HepG2 (cell line): ENCODE data around the gene PCNP. TPM values are rescaled to one million over a fixed set of nuclear protein-coding genes. Genes with fewer than 3 reads are reported as not detected.

Experiments used
- ATAC-seq: fragments of 200-7000 bp; cut with Tn5 transposase; 3 replicates; pipeline ENCODE4 v1.9.1; 2020; ENCODE audit warnings: mild to moderate bottlenecking, moderate library complexity
- BruUV-seq: library from RNA; stranded (reverse); fragments of 400-500 nt; replicated peaks from 2 replicates; lab custom pipeline; 2021; lab: Mats Ljungman, UMichigan
- CTCF ChIA-PET: fragments of 300-600 bp; formaldehyde crosslinking; extraction: SDS; loops from one replicate; lab custom pipeline; 2021; ENCODE audit warnings: low total read pairs, inconsistent platforms, low intra/inter-chr PET ratio; lab: Yijun Ruan, JAX
- POLR2A ChIA-PET: fragments of 350-600 bp; sonication (Branson Sonifier 250); formaldehyde crosslinking; loops from one replicate; lab custom pipeline; 2020; ENCODE audit warnings: antibody characterized with exemption, inconsistent platforms; lab: Yijun Ruan, JAX
- DNase-seq: peaks from one replicate; pipeline ENCODE4 v3.0.0-alpha.2; 2015; ENCODE audit warnings: low spot score
- FAIRE-seq: peaks from 3 replicates; lab custom pipeline; 2011; peaks lifted over from hg19 to GRCh38; lab: Jason Lieb, UNC
- H2AFZ ChIP-seq: one replicate; pipeline ENCODE4 v1.6.1; 2011; ENCODE audit warnings: low read length, inconsistent platforms
- H3K27ac ChIP-seq: fragments of 300-600 bp; 3 replicates; pipeline ENCODE4 v1.8.0; 2011; ENCODE audit warnings: mixed run types, mild to moderate bottlenecking, mixed read lengths, low read length, inconsistent platforms; ENCODE audit not compliant: insufficient read depth; ENCODE audit errors: extremely low read length
- H3K27me3 ChIP-seq, 2 experiments: fragments of 200-600 bp in 1 of 2; 2 replicates in 1 of 2; 3 replicates in 1 of 2; pipeline versions ENCODE4 v1.6.0 to v1.8.0; 2011; ENCODE audit warnings: low read length in 2 of 2, mild to moderate bottlenecking in 2 of 2, moderate library complexity in 2 of 2, inconsistent platforms in 1 of 2; ENCODE audit not compliant: insufficient read depth in 2 of 2, control insufficient read depth in 1 of 2
- H3K36me3 ChIP-seq, 2 experiments: fragments of 200-600 bp in 1 of 2; replicated peaks in 1 of 2; 2 replicates in 1 of 2; 3 replicates in 1 of 2; pipeline versions ENCODE4 v1.5.1 to v1.8.0; 2011; ENCODE audit warnings: low read length in 2 of 2, inconsistent platforms in 1 of 2; ENCODE audit not compliant: insufficient read depth in 2 of 2, control insufficient read depth in 1 of 2
- H3K4me1 ChIP-seq: 2 replicates; pipeline ENCODE4 v1.5.1; 2012; ENCODE audit warnings: low read length, inconsistent platforms; ENCODE audit not compliant: insufficient read depth
- H3K4me2 ChIP-seq: 2 replicates; pipeline ENCODE4 v1.6.0; 2011; ENCODE audit warnings: low read depth, low read length, inconsistent platforms
- H3K4me3 ChIP-seq, 3 experiments: fragments of 200-600 bp in 1 of 3; sonication (generic), shearing (Covaris generic) in 1 of 3; replicated peaks in 1 of 3; 2 replicates each; pipeline ENCODE4 v1.5.1; 2011 to 2016; ENCODE audit warnings: low read length in 3 of 3, inconsistent platforms in 2 of 3, low read depth in 2 of 3, mild to moderate bottlenecking in 2 of 3, control low read depth in 1 of 3, mixed read lengths in 1 of 3; ENCODE audit not compliant: insufficient read depth in 1 of 3
- H3K79me2 ChIP-seq: one replicate; pipeline ENCODE4 v1.6.1; 2011; ENCODE audit warnings: low read length, inconsistent platforms; ENCODE audit not compliant: insufficient read depth
- H3K9ac ChIP-seq: 2 replicates; pipeline ENCODE4 v1.6.0; 2011; ENCODE audit warnings: mild to moderate bottlenecking, low read depth, low read length, inconsistent platforms; ENCODE audit not compliant: insufficient read depth
- H3K9me3 ChIP-seq: 2 replicates; pipeline ENCODE4 v1.5.1; 2012; ENCODE audit warnings: mild to moderate bottlenecking, low read length
- H4K20me1 ChIP-seq: 2 replicates; pipeline ENCODE4 v1.6.0; 2011; ENCODE audit warnings: inconsistent platforms, mild to moderate bottlenecking, low read length, moderate library complexity; ENCODE audit not compliant: insufficient read depth
- KAT8 ChIP-seq: IDR thresholded peaks from 2 replicates; pipeline ENCODE4 v1.6.1; 2016; ENCODE audit warnings: missing genetic modification reagents, missing compliant biosample characterization
- KLF15 ChIP-seq: sonication (generic); formaldehyde crosslinking; IDR thresholded peaks from 2 replicates; pipeline ENCODE4 v1.8.1; 2023; ENCODE audit warnings: borderline replicate concordance, mild to moderate bottlenecking, inconsistent platforms, missing genetic modification reagents, mixed read lengths
- KLF16 ChIP-seq, 2 experiments: sonication (generic) in 1 of 2; formaldehyde crosslinking in 1 of 2; IDR thresholded peaks; 2 replicates each; pipeline versions ENCODE4 v1.6.1 to v1.8.0; 2016 to 2023; ENCODE audit warnings: missing genetic modification reagents in 2 of 2, missing compliant biosample characterization in 1 of 2
- KMT2B ChIP-seq: IDR thresholded peaks from 2 replicates; pipeline ENCODE4 v1.6.1; 2016; ENCODE audit warnings: missing genetic modification reagents, missing compliant biosample characterization
- MAFK ChIP-seq, 2 experiments: IDR thresholded peaks in 1 of 2; conservative IDR thresholded peaks in 1 of 2; 2 replicates each; pipeline ENCODE4 v1.6.1; 2011; ENCODE audit warnings: improper control_type of control experiment in 2 of 2, low read length in 2 of 2
- SAP130 ChIP-seq: IDR thresholded peaks from 2 replicates; pipeline ENCODE4 v1.6.1; 2016; ENCODE audit warnings: low read depth
- ZIK1 ChIP-seq: sonication (generic); formaldehyde crosslinking; IDR thresholded peaks from 2 replicates; pipeline ENCODE4 v1.5.0; 2020; ENCODE audit warnings: mild to moderate bottlenecking, low read depth, missing genetic modification reagents, borderline replicate concordance
- ZNF430 ChIP-seq: sonication (generic); formaldehyde crosslinking; IDR thresholded peaks from 2 replicates; pipeline ENCODE4 v1.9.0; 2021; ENCODE audit warnings: mild to moderate bottlenecking, missing genetic modification reagents
- WGBS: methylation state at CpG from one replicate; pipeline ENCODE4 v1.1.6; 2017; ENCODE audit warnings: low lambda C conversion rate; 5-methylcytosine and 5-hydroxymethylcytosine counted together
- in situ Hi-C: cut with HindIII; loops from 2 replicates; pipeline ENCODE4 v1.10.0; 2017; ENCODE audit warnings: low pct_unique_long_range_greater_than_20kb; ENCODE audit not compliant: extremely low pct_ligation_motif_present
- intact Hi-C: fragments of 100-400 bp; cut with micrococcal nuclease; formaldehyde crosslinking; loops from one replicate; pipeline ENCODE4 v1.10.0; 2022; ENCODE audit not compliant: unreplicated experiment
- polyA plus RNA-seq, 8 experiments: library from polyadenylated mRNA; depleted of rRNA in 3 of 8; stranded (reverse) in 7 of 8; unstranded in 1 of 8; fragments of >200 nt; fragmentation: Illumina TruSeq in 4 of 8; extraction: Trizol in 4 of 8; gene quantifications; 2 replicates each; pipeline versions ENCODE4 v1.2.1 to v1.2.3, GENCODE V29; 2011 to 2016; ENCODE audit warnings: low read depth in 4 of 8, missing spikeins in 1 of 8, mixed read lengths in 1 of 8; ENCODE audit not compliant: insufficient read depth in 1 of 8
- total RNA-seq, 5 experiments: library from RNA; depleted of rRNA; stranded (reverse); fragments of >200 nt; fragmentation: Illumina TruSeq; extraction: Trizol; gene quantifications; 2 replicates each; pipeline ENCODE4 v1.2.3, GENCODE V29; 2016; ENCODE audit warnings: low read depth in 1 of 5

Gene PCNP
- total and polyA plus RNA-seq, 2 of the 13 experiments (the other 11 are each of a cell fraction or from before 2014, with no cell fraction given): 44.1 to 78.2 TPM

DNA sequence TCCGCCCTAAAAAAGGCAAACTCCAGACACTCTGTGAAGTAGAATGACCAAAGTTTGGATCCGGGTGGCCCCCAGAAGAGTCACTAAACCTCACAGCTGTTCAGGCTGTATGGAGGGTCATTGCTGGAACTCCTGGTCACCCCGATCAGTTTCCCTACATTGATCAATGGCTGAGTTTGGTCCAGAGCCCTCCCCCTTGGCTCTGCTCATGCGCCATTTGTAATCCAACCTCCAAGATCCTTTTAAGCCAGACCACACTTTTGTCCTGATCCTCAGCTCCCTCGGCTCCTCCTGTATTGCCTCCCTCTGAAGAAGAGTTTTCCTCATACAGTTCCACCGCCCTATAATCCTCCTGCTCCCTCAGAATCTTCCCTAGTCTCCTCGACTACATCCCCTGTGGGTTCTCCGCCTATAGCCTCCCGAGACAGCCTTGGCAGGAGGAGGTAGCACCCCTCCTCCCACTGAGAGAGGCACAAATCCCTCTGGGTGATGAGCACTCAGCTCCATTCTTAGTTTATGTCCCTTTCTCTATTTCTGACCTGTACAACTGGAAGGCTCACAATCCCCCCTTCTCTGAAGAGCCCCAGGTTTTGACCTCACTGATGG, 60.7 kb downstream of the PCNP start (continued):
- TF ChIP-seq KLF15 (CRISPR knock-in tag): no peak
- TF ChIP-seq KMT2B (CRISPR knock-in tag): no peak
- TF ChIP-seq KLF16 (CRISPR knock-in tag; IDR thresholded peaks at IDR 0.05): no peak

DNA sequence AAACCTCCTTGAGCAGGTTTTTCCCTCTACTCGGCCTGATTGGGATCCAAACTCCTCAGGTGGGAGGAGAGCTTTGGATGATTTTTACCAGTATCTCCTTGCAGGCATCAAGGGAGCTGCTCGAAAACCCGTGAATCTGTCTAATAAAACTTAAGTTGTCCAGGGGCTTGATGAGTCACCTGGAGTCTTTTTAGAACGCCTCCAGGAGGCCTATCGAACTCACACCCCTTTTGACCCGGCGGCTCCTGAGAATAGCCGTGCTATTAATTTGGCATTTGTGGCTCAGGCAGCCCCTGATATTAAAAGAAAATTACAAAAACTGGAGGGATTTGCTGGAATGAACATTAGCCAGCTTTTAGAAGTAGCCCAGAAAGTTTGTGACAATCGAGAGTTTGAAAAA, 61.4 kb downstream of the PCNP start:
- in situ Hi-C loops: loop anchor here (5.0 to 25.0 kb wide), 3 partner anchors 63 to 573 kb away; partner anchors contain the start of gene PCNP

More for the DNA sequence above, 61.4 kb downstream of the PCNP start:
- Histone ChIP-seq H3K9ac (no peak overlapping the region; the same call in 1 of the 2 replicates), H3K27me3 (peaks cover 0 to 27% of the 10 kb centered on the region in 2 experiments; a peak in 3 of 5 replicates), H3K27ac (no peak overlapping the region), H3K79me2 (no peaks in the 10 kb centered on the region), H3K4me3 (0 out of 6 replicates have a peak overlapping the region, but pooled peaks of 1 of the 3 experiments have one; percentile 27)
- 58% methylated on average over 9 of the region's 9 CpGs for WGBS
- BruUV-seq: no TSS peak
- no peak for ATAC-seq
- ChIA-PET CTCF (no interaction called here), POLR2A (interaction anchor here (1.4 kb wide), 1 partner anchor 62 kb away, joined by 3 read pairs; the partner anchor contains the start of gene PCNP)
- DNase-seq: no peak
- TF ChIP-seq SAP130 (no peak), KAT8 (CRISPR knock-in tag) (no peak), ZNF430 (no peak), ZIK1 (CRISPR knock-in tag) (no peak), MAFK (conservative IDR thresholded peaks at IDR 0.05 in 1 of 2, IDR thresholded peaks at IDR 0.05 in 1 of 2; ENCODE audit: low read length in 2 of 2) (no peak)
- TF ChIP-seq, all 625 proteins: peak for 0
- Histone ChIP-seq H3K4me1 (peaks cover 37% of the 10 kb centered on the region), H3K36me3 (no peaks in the 10 kb centered on the region), H2AFZ (no peak overlapping the region), H3K9me3 (no peaks in the 10 kb centered on the region), H4K20me1 (no peaks in the 10 kb centered on the region), H3K4me2 (peak overlapping the region; percentile 81)
- FAIRE-seq: no peak
- intact Hi-C loops: loop anchor here (5.0 to 10.0 kb wide), 3 partner anchors 121 to 423 kb away; partner anchors contain the start of gene SENP7
